ENCODE measurements around the gene RIN1. TPM values are rescaled to one million over a fixed set of nuclear protein-coding genes. Genes with fewer than 3 reads are reported as not detected.
"Not testable (repeated sequence)": the region's sequence is repeated elsewhere in the genome, so short reads cannot be mapped to it uniquely, and the experiment has no call there.

Gene RIN1, protein sequence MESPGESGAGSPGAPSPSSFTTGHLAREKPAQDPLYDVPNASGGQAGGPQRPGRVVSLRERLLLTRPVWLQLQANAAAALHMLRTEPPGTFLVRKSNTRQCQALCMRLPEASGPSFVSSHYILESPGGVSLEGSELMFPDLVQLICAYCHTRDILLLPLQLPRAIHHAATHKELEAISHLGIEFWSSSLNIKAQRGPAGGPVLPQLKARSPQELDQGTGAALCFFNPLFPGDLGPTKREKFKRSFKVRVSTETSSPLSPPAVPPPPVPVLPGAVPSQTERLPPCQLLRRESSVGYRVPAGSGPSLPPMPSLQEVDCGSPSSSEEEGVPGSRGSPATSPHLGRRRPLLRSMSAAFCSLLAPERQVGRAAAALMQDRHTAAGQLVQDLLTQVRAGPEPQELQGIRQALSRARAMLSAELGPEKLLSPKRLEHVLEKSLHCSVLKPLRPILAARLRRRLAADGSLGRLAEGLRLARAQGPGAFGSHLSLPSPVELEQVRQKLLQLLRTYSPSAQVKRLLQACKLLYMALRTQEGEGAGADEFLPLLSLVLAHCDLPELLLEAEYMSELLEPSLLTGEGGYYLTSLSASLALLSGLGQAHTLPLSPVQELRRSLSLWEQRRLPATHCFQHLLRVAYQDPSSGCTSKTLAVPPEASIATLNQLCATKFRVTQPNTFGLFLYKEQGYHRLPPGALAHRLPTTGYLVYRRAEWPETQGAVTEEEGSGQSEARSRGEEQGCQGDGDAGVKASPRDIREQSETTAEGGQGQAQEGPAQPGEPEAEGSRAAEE
- total RNA-seq: 19.0 and 23.8 TPM in 2 replicates

DNA sequence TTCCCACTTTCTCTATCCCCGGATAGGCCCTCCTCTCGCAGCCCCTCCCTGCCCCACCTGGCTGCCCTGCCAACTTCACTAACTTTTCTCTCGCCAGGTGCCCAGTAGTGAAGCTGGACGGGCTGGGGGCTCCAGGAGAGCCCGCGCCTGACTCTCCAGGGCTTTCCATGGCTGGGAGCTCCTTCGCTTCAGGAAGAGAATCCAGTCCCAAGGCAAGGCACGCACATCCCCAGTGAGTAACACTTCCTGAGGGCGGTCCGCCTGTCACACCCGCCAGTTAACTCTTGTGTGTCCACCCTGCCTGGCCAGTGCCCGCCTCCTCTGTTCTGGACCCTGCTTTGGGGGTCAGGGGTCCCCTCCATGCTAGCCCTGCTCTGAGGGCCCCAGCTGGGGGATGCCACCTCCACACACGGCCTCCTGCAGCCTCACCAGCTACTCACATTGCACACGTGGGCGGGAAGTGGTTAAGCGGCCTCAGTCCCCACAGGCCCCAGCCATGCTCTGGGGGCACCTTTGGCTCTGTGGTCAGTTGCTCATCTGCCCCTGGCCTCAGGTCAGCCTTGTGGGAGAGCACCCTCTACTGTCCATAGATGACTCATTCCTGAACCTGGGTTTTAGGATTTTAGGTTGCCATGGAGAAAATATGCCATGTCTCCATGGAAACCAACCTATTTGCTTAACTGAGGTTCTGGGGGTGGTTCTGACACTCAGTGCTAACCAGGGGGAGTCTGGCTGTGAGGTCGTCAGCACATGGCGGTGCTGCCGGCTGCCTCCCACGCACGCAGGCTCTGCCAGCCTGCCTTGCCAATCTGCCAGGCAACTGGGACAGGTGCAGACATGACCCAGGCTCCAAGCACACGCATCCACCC is at the start of gene RIN1:
TSS of gene RIN1 (minus strand) at position 201 of the 869 bp plus-strand sequence. CDS start at position 169, 32 bp downstream.
- TF ChIP-seq, protein P1, sequence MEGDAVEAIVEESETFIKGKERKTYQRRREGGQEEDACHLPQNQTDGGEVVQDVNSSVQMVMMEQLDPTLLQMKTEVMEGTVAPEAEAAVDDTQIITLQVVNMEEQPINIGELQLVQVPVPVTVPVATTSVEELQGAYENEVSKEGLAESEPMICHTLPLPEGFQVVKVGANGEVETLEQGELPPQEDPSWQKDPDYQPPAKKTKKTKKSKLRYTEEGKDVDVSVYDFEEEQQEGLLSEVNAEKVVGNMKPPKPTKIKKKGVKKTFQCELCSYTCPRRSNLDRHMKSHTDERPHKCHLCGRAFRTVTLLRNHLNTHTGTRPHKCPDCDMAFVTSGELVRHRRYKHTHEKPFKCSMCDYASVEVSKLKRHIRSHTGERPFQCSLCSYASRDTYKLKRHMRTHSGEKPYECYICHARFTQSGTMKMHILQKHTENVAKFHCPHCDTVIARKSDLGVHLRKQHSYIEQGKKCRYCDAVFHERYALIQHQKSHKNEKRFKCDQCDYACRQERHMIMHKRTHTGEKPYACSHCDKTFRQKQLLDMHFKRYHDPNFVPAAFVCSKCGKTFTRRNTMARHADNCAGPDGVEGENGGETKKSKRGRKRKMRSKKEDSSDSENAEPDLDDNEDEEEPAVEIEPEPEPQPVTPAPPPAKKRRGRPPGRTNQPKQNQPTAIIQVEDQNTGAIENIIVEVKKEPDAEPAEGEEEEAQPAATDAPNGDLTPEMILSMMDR (IDR thresholded peaks at IDR 0.05; ENCODE audit: insufficient read depth, low read depth, low read length): peak; percentile 56
- H3K4me3 ChIP-seq (ENCODE audit: low read depth, low read length): peak within 1 kb of the TSS; percentile 67
- peak; percentile 97 for DNase-seq (ENCODE audit: low read depth)

DNA sequence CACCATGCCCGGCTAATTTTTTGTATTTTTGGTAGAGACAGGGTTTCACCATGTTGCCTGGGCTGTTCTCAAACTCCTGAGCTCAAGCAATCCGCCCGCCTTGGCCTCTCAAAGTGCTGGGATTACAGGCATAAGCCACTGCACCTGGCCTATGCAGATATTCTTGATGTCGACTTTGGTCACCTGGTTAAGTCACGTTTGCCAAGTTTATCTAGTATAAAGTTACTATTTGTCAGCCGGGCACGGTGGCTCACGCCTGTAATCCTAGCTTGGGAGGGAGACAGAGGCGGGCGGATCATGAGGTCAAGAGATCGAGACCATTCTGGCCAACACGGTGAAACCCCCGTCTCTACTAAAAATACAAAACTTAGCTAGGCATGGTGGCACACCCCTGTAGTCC is 48.1 kb upstream of the RIN1 start:
- DNase-seq (ENCODE audit: low read depth); H3K4me3 ChIP-seq (ENCODE audit: low read depth, low read length): not testable (repeated sequence)

DNA sequence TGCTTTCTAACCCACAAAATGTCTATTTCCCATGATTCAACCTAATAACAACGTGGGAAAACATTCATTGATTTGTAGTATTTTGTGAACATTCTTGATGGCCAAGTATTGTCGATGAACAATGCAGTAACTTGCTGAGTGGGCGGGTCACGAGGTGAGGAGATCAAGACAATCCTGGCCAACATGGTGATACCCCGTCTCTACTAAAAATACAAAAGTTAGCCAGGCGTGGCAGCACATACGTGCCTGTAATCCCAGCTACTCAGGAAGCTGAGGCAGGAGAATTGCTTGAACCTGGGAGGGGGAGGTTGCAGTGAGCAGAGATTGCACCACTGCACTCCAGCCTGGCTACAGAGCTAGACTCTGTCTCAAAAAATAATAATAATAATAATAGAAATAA is 44.0 kb upstream of the RIN1 start:
- not testable (repeated sequence) for DNase-seq (ENCODE audit: low read depth); H3K4me3 ChIP-seq (ENCODE audit: low read depth, low read length)

DNA sequence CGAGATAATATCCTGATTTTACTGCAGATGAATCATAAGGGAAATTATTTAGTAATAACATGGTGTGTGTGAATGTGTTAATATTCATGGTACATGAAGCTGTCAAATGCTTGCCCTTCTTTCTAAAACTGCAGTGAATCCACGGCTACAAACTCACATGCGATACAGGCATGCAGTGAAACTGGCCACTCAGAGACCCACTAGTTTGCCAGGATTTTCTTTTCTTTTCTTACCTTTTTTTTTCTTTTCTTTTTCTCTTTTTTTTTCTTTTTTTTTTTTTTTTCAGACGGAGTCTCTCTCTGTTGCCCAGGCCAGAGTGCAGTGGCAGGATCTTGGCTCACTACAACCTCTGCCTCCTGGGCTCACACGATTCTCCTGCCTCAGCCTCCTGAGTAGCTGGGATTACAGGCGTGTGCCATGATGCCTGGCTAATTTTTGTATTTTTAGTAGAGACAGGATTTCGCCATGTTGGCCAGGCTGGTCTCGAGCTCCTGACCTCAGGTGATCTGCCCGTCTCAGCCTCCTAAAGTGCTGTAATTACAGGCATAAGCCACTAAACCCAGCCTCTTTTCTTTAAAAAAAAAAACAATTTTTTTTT is 37.6 kb upstream of the RIN1 start:
- not testable (repeated sequence) for DNase-seq (ENCODE audit: low read depth); H3K4me3 ChIP-seq (ENCODE audit: low read depth, low read length)

DNA sequence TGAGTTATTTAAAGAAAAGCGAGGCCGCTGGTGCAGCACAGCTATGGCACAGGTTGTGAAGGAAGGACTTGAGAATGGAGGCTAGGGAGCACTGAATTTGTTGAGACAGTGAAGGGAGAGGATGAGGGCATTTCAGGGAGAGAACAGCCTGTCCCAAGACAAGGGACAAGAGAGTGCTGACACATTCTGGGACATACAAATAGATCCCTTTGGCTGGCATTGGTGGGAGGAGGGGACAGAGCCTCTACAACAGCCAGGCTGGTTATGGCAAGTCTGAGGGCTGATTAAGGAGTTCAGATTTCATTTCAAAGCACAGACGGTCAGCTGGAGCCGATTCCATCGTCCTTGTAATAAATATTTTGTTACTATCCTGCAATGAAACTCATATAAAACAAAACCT is 37.0 kb upstream of the RIN1 start:
- H3K4me3 ChIP-seq (ENCODE audit: low read depth, low read length): no peak overlapping the region
- no peak for DNase-seq (ENCODE audit: low read depth)
- TF ChIP-seq, protein P1 (IDR thresholded peaks at IDR 0.05; ENCODE audit: insufficient read depth, low read depth, low read length): no peak

DNA sequence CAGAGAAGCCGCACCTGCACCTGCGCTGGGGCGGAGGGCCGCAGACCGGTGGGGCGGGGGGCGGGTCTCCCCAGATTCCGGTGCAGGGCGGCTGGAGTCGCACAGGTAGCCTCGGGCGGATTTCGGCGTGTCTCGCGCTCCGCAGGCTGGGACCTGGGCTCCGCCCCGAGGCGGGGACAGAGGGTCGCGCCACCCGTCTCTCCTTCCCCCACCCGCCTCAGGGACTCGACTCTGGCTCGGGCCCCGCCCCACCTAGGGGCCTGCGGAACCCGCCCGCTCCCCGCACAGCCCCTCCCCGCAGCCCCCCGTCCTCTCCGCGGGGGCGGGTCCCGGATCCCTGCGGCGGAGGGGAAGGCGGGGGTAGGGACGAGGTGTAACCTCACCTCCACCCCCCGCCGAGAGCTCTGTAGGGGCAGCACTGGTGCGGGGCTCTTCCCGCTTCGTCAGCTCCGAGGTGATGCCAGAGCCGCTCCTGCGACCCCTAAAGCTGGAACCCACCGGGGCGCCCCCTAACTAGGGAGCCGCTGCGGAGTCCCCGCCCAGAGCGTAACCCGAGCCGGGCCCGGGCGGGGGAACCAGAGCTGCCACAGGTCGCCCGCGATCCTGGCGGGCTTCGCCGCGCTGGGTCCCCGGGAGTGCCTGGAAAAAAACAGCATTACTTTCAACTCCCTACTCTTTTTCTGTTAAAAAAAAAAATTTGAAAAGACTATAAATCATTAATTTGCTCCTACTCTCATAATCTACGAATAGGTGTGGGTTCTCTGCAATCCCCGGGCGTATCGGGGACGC is 35.6 kb upstream of the RIN1 start, which contains the start of gene SLC29A2:
TSS of gene SLC29A2 (minus strand) at position 134 of the 789 bp plus-strand sequence. CDS start 169 bp downstream, outside the sequence.
- TF ChIP-seq, protein P1 (IDR thresholded peaks at IDR 0.05; ENCODE audit: insufficient read depth, low read depth, low read length): no peak
- peak within 1 kb of the TSS; percentile 69 for H3K4me3 ChIP-seq (ENCODE audit: low read depth, low read length)
- no peak for DNase-seq (ENCODE audit: low read depth)

DNA sequence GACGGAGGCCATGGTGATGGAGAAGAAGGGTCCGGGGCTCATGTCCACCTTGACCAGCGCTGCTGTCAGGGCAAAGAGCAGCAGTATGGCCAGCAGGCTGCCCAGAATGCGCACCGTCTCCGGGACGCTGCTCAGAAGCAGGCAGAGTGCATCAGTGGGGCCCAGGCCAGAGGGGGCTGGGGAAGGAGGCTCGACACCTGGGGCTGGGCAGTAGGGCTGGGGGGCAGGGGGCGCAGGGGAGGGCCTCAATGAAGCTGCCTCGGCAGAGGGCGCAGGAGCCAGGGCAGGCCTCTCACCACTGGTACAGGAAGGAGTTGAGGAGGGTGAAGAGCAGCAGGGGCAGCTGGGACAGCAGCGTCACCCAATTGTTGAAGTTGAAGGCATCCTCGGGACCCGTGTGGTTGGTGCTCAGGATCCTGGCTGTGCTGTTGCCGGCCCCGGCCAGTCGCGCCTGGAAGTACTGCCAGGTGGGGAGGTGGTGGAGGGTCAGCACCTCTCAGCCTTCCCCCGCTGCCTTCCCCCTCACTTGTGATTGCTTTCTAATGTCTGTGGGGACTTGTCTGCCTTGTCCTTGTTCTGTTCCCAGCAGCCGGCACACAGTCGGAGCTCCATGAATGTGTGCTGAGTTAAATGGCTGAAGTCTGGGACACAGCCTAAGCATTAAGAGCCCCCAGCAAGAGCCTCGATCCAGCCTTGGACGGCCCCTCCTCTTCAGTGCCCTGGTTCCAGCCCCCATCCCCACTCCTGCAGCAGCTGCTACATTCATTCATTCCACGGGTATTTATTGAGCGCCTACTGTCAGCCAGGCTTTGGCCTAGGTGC is 33.0 kb upstream of the RIN1 start:
- DNase-seq (ENCODE audit: low read depth): no peak

More for the DNA sequence above, 33.0 kb upstream of the RIN1 start:
- no peak overlapping the region for H3K4me3 ChIP-seq (ENCODE audit: low read depth, low read length)
- TF ChIP-seq, protein P1 (IDR thresholded peaks at IDR 0.05; ENCODE audit: insufficient read depth, low read depth, low read length): no peak
